ENCODE results near the gene ABCB6.

GRCh38 chr2:219253753-219254589 is 35.2 kb upstream of the ABCB6 start, which contains the start of gene TUBA4A:
- TF ChIP-seq CTCF (IDR thresholded peaks at IDR 0.05) = peak; percentile 17 to 81 (median 44)
- TF ChIP-seq POLR2AphosphoS5 (IDR thresholded peaks at IDR 0.05) = peak; percentile 98
- peak; percentile 100 for TF ChIP-seq POLR2A (IDR thresholded peaks at IDR 0.05)
